IMR-90 (cell line): ENCODE results near the gene ASPG. TPM values are rescaled to one million over a fixed set of nuclear protein-coding genes. Genes with fewer than 3 reads are reported as not detected.

Source experiments
- ATAC-seq: fragments of 200-7000 bp; cut with Tn5 transposase; 2 replicates; pipeline ENCODE4 v1.9.1; 2020; ENCODE audit warnings: low read depth, mild to moderate bottlenecking, moderate library complexity
- BruUV-seq: library from RNA; stranded (reverse); fragments of 400-500 nt; replicated peaks from 2 replicates; lab custom pipeline; 2021; lab: Mats Ljungman, UMichigan
- CTCF ChIA-PET: fragments of 300-600 bp; formaldehyde crosslinking; extraction: SDS; loops from one replicate; lab custom pipeline; 2021; ENCODE audit warnings: antibody characterized with exemption; lab: Yijun Ruan, JAX
- POLR2A ChIA-PET: fragments of 300-600 bp; sonication (Branson Sonifier 250); formaldehyde crosslinking; loops from one replicate; lab custom pipeline; 2022; ENCODE audit warnings: antibody characterized with exemption; ENCODE audit not compliant: unreplicated experiment; lab: Charles Lee
- DNase-seq: peaks from one replicate; pipeline ENCODE4 v3.0.0; 2013
- H2AFZ ChIP-seq: replicated peaks from 2 replicates; pipeline ENCODE3; 2013; ENCODE audit warnings: low read length, mild to moderate bottlenecking; ENCODE audit not compliant: poor library complexity
- H2AK5ac ChIP-seq: 2 replicates; pipeline ENCODE4 v1.6.1; 2013; ENCODE audit warnings: low read depth, low read length, inconsistent platforms
- H2AK9ac ChIP-seq: replicated peaks from 2 replicates; pipeline ENCODE3; 2013; ENCODE audit warnings: mild to moderate bottlenecking, low read depth, low read length, moderate library complexity; ENCODE audit not compliant: poor library complexity
- H2BK120ac ChIP-seq: 2 replicates; pipeline ENCODE4 v1.6.1; 2013; ENCODE audit warnings: low read depth, low read length, inconsistent platforms
- H2BK15ac ChIP-seq: 3 replicates; pipeline ENCODE4 v1.6.1; 2013; ENCODE audit warnings: low read depth, low read length, inconsistent platforms
- H2BK20ac ChIP-seq: 2 replicates; pipeline ENCODE4 v1.6.1; 2013; ENCODE audit warnings: low read depth, mild to moderate bottlenecking, inconsistent platforms, low read length, moderate library complexity
- H2BK5ac ChIP-seq: 2 replicates; pipeline ENCODE4 v1.6.1; 2013; ENCODE audit warnings: mild to moderate bottlenecking, low read depth, low read length, inconsistent platforms; ENCODE audit not compliant: poor library complexity, severe bottlenecking
- H3K14ac ChIP-seq: replicated peaks from 2 replicates; pipeline ENCODE4 v1.6.1; 2013; ENCODE audit warnings: low read depth, low read length, inconsistent platforms
- H3K18ac ChIP-seq: 2 replicates; pipeline ENCODE4 v1.6.1; 2013; ENCODE audit warnings: low read depth, low read length, control low read depth
- H3K23ac ChIP-seq: 2 replicates; pipeline ENCODE4 v1.6.1; 2013; ENCODE audit warnings: low read depth, low read length, inconsistent platforms
- H3K27ac ChIP-seq: 2 replicates; pipeline ENCODE4 v1.5.1; 2013; ENCODE audit warnings: mild to moderate bottlenecking, control low read depth, low read length; ENCODE audit not compliant: insufficient read depth
- H3K27me3 ChIP-seq: 2 replicates; pipeline ENCODE4 v1.6.1; 2013; ENCODE audit warnings: low read length; ENCODE audit not compliant: control insufficient read depth, insufficient read depth
- H3K36me3 ChIP-seq: 2 replicates; pipeline ENCODE4 v1.6.1; 2013; ENCODE audit warnings: low read length, mixed read lengths; ENCODE audit not compliant: control insufficient read depth, insufficient read depth
- H3K4ac ChIP-seq: 2 replicates; pipeline ENCODE4 v1.6.1; 2013; ENCODE audit warnings: low read depth, low read length, inconsistent platforms
- H3K4me1 ChIP-seq: 2 replicates; pipeline ENCODE4 v1.6.1; 2013; ENCODE audit warnings: low read length, mixed read lengths; ENCODE audit not compliant: control insufficient read depth, insufficient read depth
- H3K4me2 ChIP-seq: 2 replicates; pipeline ENCODE4 v1.6.1; 2013; ENCODE audit warnings: low read depth, mild to moderate bottlenecking, control low read depth, low read length, moderate library complexity
- H3K4me3 ChIP-seq: 2 replicates; pipeline ENCODE4 v1.5.1; 2013; ENCODE audit warnings: low read depth, mild to moderate bottlenecking, control low read depth, low read length, moderate library complexity; ENCODE audit not compliant: insufficient read depth
- H3K56ac ChIP-seq: 2 replicates; pipeline ENCODE4 v1.6.1; 2013; ENCODE audit warnings: low read length, inconsistent platforms; ENCODE audit not compliant: insufficient read depth; ENCODE audit errors: extremely low read depth
- H3K79me1 ChIP-seq, 2 experiments: 2 replicates each; pipeline ENCODE4 v1.6.1; 2013; ENCODE audit warnings: low read length in 2 of 2, inconsistent platforms in 1 of 2, low read depth in 1 of 2
- H3K9ac ChIP-seq: 2 replicates; pipeline ENCODE4 v1.6.1; 2013; ENCODE audit warnings: low read depth, low read length, control low read depth
- H3K9me1 ChIP-seq: 2 replicates; pipeline ENCODE4 v1.6.1; 2013; ENCODE audit warnings: low read length, inconsistent platforms; ENCODE audit not compliant: insufficient read depth
- H3K9me3 ChIP-seq: 2 replicates; pipeline ENCODE4 v1.6.1; 2013; ENCODE audit warnings: low read length; ENCODE audit not compliant: control insufficient read depth, insufficient read depth
- H4K20me1 ChIP-seq: 2 replicates; pipeline ENCODE4 v1.6.1; 2013; ENCODE audit warnings: low read length, inconsistent platforms; ENCODE audit not compliant: insufficient read depth
- H4K5ac ChIP-seq: 2 replicates; pipeline ENCODE4 v1.6.1; 2013; ENCODE audit warnings: mild to moderate bottlenecking, low read depth, low read length, control low read depth
- H4K8ac ChIP-seq, 2 experiments: 2 replicates each; pipeline ENCODE4 v1.6.1; 2013; ENCODE audit warnings: low read depth in 2 of 2, low read length in 2 of 2, control low read depth in 1 of 2, inconsistent platforms in 1 of 2
- H4K91ac ChIP-seq: 2 replicates; pipeline ENCODE4 v1.6.1; 2013; ENCODE audit warnings: low read depth, low read length, inconsistent platforms; ENCODE audit not compliant: insufficient read depth
- BHLHE40 ChIP-seq: fragments of 150-350 bp; IDR thresholded peaks from 2 replicates; pipeline ENCODE4 v1.6.1; 2016; ENCODE audit warnings: mild to moderate bottlenecking, low read depth, low read length
- CEBPB ChIP-seq: IDR thresholded peaks from 2 replicates; pipeline ENCODE4 v1.6.1; 2012; ENCODE audit warnings: low read depth, low read length, improper control_type of control experiment
- CHD1 ChIP-seq: IDR thresholded peaks from 2 replicates; pipeline ENCODE4 v1.6.1; 2012; ENCODE audit warnings: low read depth, low read length, improper control_type of control experiment
- FOS ChIP-seq: fragments of 150-350 bp; IDR thresholded peaks from 2 replicates; pipeline ENCODE4 v1.6.1; 2016; ENCODE audit warnings: low read depth, low read length
- MAFK ChIP-seq: IDR thresholded peaks from 2 replicates; pipeline ENCODE4 v1.6.1; 2012; ENCODE audit warnings: low read depth, low read length, improper control_type of control experiment
- MAZ ChIP-seq: IDR thresholded peaks from 2 replicates; pipeline ENCODE4 v1.6.1; 2012; ENCODE audit warnings: low read depth, mild to moderate bottlenecking, low read length, improper control_type of control experiment, moderate library complexity, borderline replicate concordance
- MXI1 ChIP-seq: IDR thresholded peaks from 2 replicates; pipeline ENCODE4 v1.6.1; 2012; ENCODE audit warnings: low read depth, mild to moderate bottlenecking, low read length, moderate library complexity, borderline replicate concordance
- NFE2L2 ChIP-seq: fragments of 150-350 bp; IDR thresholded peaks from 2 replicates; pipeline ENCODE4 v1.6.1; 2016; ENCODE audit warnings: low read depth, mild to moderate bottlenecking, low read length
- POLR2A ChIP-seq: IDR thresholded peaks from 2 replicates; pipeline ENCODE4 v1.6.1; 2012; ENCODE audit warnings: mild to moderate bottlenecking, low read depth, low read length
- RAD21 ChIP-seq: IDR thresholded peaks from 2 replicates; pipeline ENCODE4 v1.6.1; 2012; ENCODE audit warnings: low read length, improper control_type of control experiment
- RCOR1 ChIP-seq: IDR thresholded peaks from 2 replicates; pipeline ENCODE4 v1.6.1; 2012; ENCODE audit warnings: mild to moderate bottlenecking, low read length, improper control_type of control experiment; ENCODE audit not compliant: insufficient replicate concordance
- RFX5 ChIP-seq: IDR thresholded peaks from 2 replicates; pipeline ENCODE4 v1.8.0; 2012; ENCODE audit warnings: low read depth, mild to moderate bottlenecking, low read length, moderate library complexity
- SMC3 ChIP-seq: fragments of 150-350 bp; IDR thresholded peaks from 2 replicates; pipeline ENCODE4 v1.6.1; 2016; ENCODE audit warnings: low read depth, mild to moderate bottlenecking, antibody characterized with exemption, low read length, moderate library complexity
- WGBS, 2 experiments: methylation state at CpG; one replicate each; pipeline versions ENCODE4 v1.1.5 to v1.1.7; 2013; ENCODE audit warnings: missing lambda C conversion rate in 2 of 2; ENCODE audit not compliant: insufficient read length in 1 of 2; ENCODE audit errors: extremely low coverage in 2 of 2; 5-methylcytosine and 5-hydroxymethylcytosine counted together
- dilution Hi-C: fragments of 300-500 bp; cut with HindIII; formaldehyde crosslinking; loops from one replicate; pipeline ENCODE4 v1.14.3; 2018; ENCODE audit warnings: low sequenced_read_pairs; ENCODE audit not compliant: unreplicated experiment
- in situ Hi-C: fragments of 300-500 bp; cut with MboI; formaldehyde crosslinking; loops from 3 replicates; pipeline ENCODE4 v1.14.3; 2019; ENCODE audit warnings: low sequenced_read_pairs, inconsistent platforms, mixed read lengths
- intact Hi-C: fragments of 100-400 bp; cut with micrococcal nuclease; formaldehyde crosslinking; loops from 2 replicates; pipeline ENCODE4 v1.10.0; 2022
- polyA plus RNA-seq, 3 experiments: library from polyadenylated mRNA; depleted of rRNA; stranded (reverse); fragments of >200 nt; gene quantifications; 2 replicates each; pipeline ENCODE4 v1.2.3, GENCODE V29; 2012; ENCODE audit warnings: low replicate concordance in 1 of 3
- total RNA-seq: library from RNA; depleted of rRNA; stranded (reverse); fragments of >200 nt; gene quantifications from 2 replicates; pipeline ENCODE4 v1.2.3, GENCODE V29; 2012
- TF ChIP-seq, protein P1 (sequence below): fragments of 150-350 bp; IDR thresholded peaks from 2 replicates; pipeline ENCODE4 v1.6.1; 2017; ENCODE audit warnings: mild to moderate bottlenecking, antibody characterized with exemption, low read length, low read depth
- TF ChIP-seq, protein P2 (sequence below): conservative IDR thresholded peaks from 2 replicates; pipeline ENCODE4 v1.5.1; 2012; ENCODE audit warnings: mild to moderate bottlenecking, low read depth, low read length, improper control_type of control experiment
- TF ChIP-seq, protein P3 (sequence below): fragments of 150-350 bp; IDR thresholded peaks from 2 replicates; pipeline ENCODE4 v1.6.1; 2016; ENCODE audit warnings: low read depth, mild to moderate bottlenecking, low read length, moderate library complexity, borderline replicate concordance

ASPG gene
- total and polyA plus RNA-seq, 2 of the 4 experiments (the other 2 are of a cell fraction) = not detected

GRCh38 chr14:104132981-104133380 lies 47.5 kb downstream of the ASPG start:
- in situ Hi-C loops = loop anchor here (10.0 kb wide), 1 partner anchor 512 kb away; no protein-coding TSS in a partner anchor
- no peak overlapping the region for H4K5ac ChIP-seq
- ChIA-PET CTCF (no interaction called here), POLR2A (no interaction called here)
- no peak overlapping the region for H3K4me2 ChIP-seq
- no peak overlapping the region for H2BK20ac ChIP-seq
- no peaks in the 10 kb centered on the region for H4K20me1 ChIP-seq
- H4K91ac ChIP-seq = no peak overlapping the region
- H3K27me3 ChIP-seq = peaks cover 28% of the 10 kb centered on the region
- WGBS, 2 experiments = no CpG with 5 or more reads among the region's 7 CpGs
- H3K18ac ChIP-seq = no peak overlapping the region
- no peak for ATAC-seq
- H3K9me1 ChIP-seq = no peaks in the 10 kb centered on the region
- no peak overlapping the region for H3K9ac ChIP-seq
- no TSS peak for BruUV-seq
- no peak overlapping the region for H2BK5ac ChIP-seq
- no peak overlapping the region for H3K4ac ChIP-seq
- H3K79me1 ChIP-seq = no peaks in the 10 kb centered on the region
- no peak for DNase-seq
- H3K23ac ChIP-seq = no peak overlapping the region
- H3K4me1 ChIP-seq = no peaks in the 10 kb centered on the region
- H4K8ac ChIP-seq = no peak overlapping the region
- H3K36me3 ChIP-seq = no peaks in the 10 kb centered on the region
- no peak overlapping the region for H3K14ac ChIP-seq
- H2AK9ac ChIP-seq = no peak overlapping the region
- intact Hi-C loops = no loop called here
- H3K56ac ChIP-seq = no peak overlapping the region
- dilution Hi-C loops = no loop called here
- H2AFZ ChIP-seq = no peak overlapping the region
- no peak overlapping the region for H3K4me3 ChIP-seq
- no peak overlapping the region for H2BK120ac ChIP-seq
- H2BK15ac ChIP-seq = no peak overlapping the region
- peaks cover 5% of the 10 kb centered on the region; the same call in 1 of the 2 replicates for H3K9me3 ChIP-seq
- no peak overlapping the region for H2AK5ac ChIP-seq
- TF ChIP-seq, protein P1, sequence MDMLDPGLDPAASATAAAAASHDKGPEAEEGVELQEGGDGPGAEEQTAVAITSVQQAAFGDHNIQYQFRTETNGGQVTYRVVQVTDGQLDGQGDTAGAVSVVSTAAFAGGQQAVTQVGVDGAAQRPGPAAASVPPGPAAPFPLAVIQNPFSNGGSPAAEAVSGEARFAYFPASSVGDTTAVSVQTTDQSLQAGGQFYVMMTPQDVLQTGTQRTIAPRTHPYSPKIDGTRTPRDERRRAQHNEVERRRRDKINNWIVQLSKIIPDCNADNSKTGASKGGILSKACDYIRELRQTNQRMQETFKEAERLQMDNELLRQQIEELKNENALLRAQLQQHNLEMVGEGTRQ = no peak
- TF ChIP-seq SMC3 (no peak), MAFK (no peak), RCOR1 (no peak), RAD21 (no peak), MAZ (no peak), POLR2A (no peak), BHLHE40 (no peak), FOS (no peak), CHD1 (no peak), RFX5 (no peak), NFE2L2 (no peak), CEBPB (no peak), MXI1 (no peak)
- TF ChIP-seq, protein P2, sequence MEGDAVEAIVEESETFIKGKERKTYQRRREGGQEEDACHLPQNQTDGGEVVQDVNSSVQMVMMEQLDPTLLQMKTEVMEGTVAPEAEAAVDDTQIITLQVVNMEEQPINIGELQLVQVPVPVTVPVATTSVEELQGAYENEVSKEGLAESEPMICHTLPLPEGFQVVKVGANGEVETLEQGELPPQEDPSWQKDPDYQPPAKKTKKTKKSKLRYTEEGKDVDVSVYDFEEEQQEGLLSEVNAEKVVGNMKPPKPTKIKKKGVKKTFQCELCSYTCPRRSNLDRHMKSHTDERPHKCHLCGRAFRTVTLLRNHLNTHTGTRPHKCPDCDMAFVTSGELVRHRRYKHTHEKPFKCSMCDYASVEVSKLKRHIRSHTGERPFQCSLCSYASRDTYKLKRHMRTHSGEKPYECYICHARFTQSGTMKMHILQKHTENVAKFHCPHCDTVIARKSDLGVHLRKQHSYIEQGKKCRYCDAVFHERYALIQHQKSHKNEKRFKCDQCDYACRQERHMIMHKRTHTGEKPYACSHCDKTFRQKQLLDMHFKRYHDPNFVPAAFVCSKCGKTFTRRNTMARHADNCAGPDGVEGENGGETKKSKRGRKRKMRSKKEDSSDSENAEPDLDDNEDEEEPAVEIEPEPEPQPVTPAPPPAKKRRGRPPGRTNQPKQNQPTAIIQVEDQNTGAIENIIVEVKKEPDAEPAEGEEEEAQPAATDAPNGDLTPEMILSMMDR = no peak
- TF ChIP-seq, protein P3, sequence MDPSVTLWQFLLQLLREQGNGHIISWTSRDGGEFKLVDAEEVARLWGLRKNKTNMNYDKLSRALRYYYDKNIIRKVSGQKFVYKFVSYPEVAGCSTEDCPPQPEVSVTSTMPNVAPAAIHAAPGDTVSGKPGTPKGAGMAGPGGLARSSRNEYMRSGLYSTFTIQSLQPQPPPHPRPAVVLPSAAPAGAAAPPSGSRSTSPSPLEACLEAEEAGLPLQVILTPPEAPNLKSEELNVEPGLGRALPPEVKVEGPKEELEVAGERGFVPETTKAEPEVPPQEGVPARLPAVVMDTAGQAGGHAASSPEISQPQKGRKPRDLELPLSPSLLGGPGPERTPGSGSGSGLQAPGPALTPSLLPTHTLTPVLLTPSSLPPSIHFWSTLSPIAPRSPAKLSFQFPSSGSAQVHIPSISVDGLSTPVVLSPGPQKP = no peak
- H3K27ac ChIP-seq = no peak overlapping the region
